ENCODE data around the gene KCNJ18.
"Not testable (repeated sequence)": the region's sequence is repeated elsewhere in the genome, so short reads cannot be mapped to it uniquely, and the experiment has no call there.

The KCNJ18 gene

DNA sequence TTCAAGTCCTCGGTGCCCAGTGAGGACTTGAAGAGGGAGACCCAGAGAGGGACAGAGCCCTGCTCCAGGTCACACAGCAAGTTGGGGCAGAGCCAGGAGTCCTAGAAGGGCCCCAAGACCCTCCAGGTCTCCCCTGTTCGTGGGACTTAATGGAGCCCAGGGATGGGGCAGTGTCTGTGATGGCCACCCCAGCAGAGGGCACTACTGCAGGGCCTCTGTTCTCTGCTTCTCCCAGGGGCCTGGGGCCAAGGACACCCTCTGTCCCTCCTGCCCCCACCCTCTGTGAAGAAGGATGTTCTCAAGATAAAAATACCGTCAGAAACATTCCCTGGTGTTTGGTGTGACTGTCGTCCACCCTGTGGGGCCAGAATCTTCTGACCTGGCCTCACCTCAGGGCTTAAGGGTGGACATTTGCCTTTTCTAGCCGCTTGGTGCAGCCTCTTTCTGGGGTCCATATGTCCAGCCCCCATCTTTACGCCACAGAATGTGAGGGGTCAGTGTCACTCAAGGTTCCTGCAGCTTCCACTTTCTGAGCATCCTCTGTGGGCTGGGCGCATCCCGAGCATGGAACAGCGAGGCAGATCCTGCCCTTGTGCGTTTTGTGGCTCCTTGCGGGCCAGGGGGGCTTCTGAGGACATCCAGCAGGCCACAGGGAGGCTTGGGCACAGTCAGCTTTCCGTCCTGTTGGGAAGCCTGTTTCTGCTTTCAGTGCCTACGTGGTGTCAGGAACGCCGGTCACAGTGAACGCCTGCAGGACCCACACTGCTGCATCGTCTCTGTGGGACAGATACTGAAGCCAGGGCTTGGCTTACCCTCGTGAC lies at the start of gene KCNJ18:
Gene KCNJ18 (plus strand): TSS at position 641 of the 821 bp plus-strand sequence. CDS start 10,264 bp downstream, outside the sequence.
- DNase-seq: not testable (repeated sequence)

DNA sequence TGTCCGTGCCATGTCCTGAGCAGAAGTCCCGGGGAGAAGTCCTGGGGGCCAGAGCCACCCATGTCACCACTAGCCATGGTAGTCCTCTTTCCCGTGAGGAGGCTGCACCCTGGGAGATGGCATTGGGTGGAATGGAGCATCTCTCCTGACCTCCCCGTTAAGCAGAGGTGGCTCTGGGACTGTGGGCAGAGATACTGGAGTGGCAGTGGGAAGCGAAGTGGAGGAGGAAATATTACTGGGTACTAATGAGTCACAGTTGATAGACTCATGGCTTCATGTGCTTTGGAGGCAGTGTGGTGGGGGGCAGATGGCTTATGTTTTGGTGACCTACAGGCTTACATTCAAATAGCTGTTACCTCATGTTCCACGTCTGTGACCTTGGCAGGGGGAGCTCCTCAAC lies 44.2 kb upstream of the KCNJ18 start:
- not testable (repeated sequence) for DNase-seq

DNA sequence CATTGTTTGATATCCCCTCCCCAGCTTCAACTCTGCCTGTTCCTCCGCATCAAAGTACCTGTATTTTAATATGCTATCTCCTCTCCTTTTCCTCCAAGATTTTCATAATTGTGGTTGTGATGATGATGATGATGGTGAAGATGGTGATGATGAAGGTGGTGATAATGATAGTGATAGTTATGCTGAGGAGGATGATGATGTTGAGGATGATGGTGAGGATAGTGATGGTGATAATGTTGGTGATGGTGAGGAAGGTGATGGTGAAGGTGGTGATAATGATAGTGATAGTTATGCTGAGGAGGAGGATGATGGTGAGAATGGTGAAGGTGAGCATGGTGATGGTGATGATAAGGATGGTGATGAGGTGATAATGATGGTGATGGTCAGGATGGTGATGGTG lies 42.3 kb upstream of the KCNJ18 start:
- DNase-seq: not testable (repeated sequence)

DNA sequence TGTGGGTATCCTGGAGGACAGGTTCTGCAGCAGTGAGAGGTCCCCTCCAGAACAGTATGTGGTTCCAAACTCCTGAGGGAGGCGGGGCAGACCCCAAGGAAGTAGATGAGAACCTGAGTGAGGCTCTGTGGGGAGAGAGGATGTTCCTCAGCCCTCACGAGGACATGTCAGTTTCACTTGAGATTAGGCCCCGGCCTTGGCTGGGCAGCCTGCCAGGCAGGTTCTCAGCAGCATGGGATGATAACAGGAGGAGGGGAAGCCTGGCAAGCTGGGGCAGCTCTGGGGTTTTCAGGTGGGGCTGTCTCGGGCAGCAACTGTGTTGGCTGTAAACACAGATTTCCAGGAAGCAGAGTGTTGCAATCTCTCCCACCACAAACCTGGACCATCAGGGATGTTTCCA lies 40.3 kb upstream of the KCNJ18 start:
- not testable (repeated sequence) for DNase-seq

DNA sequence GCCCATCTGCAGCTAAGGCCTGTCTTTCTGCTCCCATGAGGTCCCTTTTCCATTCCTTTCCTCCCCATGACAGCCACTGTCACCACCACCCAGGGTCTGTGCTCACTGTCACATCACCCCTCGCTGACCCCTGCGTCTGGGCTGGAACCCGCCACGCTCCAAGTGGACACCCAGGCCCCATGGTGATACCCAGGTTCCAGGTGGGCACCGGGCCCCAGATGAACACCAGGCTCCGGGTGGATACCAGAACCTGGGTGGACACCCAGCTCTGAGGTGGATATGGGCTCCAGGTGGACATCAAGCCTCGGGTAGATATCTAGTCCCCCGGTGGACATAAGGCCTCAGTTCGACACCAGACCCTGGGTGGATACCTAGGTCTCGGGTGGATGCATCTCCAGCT lies 39.1 kb upstream of the KCNJ18 start:
- not testable (repeated sequence) for DNase-seq

DNA sequence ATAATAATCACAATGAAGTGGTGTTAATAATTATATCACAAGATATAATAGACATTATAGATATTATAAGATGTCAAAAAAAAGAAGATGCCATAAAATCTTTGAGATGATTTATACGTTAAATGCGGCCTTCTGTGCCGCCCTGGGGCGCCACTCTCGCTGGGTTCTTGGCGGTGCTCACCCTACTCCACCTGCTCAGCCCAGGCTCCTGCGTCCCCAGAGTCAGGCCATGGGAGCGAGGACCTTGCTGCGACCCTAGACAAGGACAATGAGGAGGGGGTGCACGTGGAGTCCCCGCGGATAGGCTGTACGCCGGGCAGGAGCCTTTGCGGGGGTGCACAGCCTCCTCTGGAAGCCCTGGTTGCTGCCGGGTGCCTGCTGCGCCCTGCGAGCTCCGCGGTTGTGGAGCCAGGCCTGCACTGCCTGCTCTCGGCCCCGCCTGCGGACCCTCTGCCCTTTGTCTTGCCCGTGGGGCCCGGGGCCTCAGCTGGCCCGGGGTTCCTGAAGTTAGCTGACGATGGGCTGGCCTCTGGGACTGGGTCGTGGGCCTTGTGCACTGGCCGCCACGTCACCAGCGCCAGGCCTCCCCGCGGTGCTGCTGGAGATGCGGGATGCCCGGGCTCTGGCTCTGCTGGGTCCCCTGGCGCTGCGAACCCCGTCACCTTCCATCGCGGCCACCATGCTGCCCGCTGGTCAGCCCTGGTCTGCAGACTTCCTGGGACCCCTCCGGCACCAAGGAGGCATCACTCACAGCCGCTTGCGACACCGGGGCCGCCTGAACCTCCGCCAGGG lies 35.6 kb upstream of the KCNJ18 start:
- not testable (repeated sequence) for DNase-seq

DNA sequence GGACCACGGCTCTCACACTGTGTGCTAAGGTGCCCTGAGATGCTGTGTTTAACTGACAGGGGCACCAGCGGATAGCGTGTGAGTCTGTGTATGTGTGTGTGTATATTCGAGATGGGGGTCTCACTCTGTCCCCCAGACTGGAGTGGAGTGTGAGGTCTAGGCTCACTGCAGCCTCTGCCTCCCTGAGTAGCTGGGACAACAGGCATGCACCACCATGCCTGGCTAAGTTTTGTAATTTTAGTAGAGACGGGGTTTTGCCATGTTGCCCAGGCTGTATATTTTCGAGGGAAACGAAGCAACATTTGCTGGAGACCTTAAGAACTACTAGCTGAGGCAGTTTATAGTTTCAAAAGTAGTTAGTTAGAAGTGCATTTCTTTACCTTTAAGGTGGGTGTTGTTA lies 32.7 kb upstream of the KCNJ18 start:
- not testable (repeated sequence) for DNase-seq

DNA sequence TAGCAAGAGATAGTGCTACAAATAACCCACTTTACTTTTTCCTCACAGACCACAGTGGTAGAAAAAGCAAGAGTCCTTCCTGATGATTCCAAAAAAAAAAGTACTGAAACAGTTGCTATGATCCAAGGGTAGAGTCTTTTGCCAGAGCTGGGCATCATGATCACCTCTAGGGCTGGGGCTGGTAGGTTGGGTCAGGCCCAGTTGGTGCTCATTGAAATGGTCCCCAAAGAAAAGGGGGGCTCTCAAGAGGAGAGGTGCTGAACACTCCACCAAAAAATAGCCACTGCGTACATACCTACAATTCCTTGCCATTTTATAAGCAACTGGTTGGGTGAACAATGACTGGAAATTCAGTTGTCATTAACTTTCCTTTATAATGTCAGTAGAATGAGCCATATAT lies 30.9 kb upstream of the KCNJ18 start:
- not testable (repeated sequence) for DNase-seq

DNA sequence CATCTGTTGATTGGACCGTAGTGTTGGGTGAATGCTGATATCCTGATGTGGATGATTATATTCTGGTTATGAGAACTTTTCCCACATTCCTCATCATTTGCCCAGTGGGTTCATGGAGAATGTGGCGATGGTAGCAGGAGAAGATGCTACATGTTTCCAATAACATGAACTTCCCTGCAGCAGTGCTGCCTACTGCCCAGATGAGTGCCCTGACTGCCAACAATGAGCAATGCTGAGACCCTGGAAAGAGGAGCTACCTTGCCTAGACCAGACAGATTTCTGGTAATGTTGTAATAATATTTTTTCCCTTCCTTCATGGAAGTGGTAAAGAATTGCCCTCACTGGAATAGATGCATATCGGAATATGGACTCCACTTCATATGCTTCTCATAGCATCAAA lies 29.2 kb upstream of the KCNJ18 start:
- not testable (repeated sequence) for DNase-seq

DNA sequence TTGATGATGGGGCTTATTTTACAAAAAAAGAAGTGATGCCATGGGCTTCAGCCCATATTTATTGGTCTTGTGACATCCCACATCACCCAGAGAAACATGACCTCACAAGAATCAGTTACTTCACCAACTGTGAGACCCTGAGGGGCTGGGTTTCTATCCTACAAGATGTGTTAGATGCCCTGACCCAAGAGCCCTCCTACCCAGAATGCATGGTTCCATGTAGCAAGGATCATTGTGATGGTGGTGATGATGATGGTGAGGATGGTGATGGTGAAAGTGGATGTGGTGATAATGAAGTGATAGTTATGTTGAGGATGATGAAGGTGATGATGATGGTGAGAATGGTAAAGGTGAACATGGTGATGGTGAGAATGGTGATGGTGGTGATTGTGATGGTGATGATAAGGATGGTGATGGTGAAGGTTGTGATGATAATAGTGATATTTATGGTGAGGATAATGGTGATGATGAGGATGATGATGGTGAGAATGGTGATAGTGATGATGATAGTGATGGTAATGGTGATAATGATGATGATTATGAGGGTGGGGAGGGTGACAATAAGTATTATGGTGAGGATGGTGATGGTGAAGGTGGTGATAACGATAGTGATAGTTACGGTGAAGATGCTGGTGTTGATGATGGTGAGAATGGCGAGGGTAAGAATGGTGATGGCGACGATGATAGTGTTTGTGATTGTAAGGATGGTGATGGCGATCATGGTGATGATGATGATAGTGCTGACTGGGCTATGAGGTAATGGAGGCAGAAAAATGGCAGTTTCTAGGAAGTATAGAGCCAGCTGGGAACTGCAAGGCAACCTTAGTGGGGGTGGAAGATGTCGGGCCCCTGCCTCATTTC lies 28.5 kb upstream of the KCNJ18 start:
- DNase-seq: not testable (repeated sequence)

DNA sequence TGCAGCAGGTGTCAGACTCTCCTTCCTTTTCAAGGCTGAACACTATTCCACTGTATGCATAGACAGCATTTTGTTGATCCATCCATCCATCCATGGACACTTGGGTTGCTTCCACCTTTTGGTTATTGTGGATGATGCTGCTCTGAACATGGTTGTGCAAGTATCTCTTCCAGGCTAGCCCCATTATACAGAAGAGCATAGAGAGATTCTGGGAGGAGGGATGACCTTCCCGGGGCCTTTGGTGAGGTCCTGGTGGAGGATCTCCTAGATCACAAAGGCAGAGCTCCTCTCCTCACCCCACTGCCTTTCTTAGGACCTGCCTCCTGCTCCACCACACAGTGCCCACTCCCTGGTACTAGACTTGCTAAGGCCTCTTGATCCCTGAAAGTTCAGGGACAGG lies 27.2 kb upstream of the KCNJ18 start:
- DNase-seq: not testable (repeated sequence)

DNA sequence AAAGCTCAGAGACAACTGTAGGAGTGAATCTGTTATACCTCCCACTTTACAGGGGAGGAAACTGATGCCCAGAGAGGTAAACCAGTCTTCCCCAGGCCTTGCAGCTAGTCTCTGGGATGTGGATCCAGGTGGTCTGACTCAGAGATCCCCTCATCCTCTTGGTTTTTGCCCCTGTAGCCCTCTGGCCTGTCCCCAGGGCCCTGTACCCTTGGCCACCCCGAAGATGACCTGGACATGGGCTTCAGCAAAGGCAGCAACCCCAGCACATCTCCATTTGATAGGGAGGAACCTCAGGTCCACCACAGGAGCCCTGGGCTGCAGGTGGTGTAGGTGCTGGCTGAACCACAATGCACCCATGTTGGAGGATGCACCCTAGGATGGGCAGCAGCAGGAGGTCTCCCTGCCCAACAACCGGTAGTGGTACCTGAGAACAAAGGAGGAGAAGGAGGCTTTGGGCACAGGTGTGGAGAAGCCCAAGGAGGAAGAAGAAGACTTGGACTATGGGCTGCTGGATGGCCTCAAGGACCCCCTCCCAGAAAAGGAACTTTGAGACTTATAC lies 26.3 kb upstream of the KCNJ18 start:
- DNase-seq: not testable (repeated sequence)

DNA sequence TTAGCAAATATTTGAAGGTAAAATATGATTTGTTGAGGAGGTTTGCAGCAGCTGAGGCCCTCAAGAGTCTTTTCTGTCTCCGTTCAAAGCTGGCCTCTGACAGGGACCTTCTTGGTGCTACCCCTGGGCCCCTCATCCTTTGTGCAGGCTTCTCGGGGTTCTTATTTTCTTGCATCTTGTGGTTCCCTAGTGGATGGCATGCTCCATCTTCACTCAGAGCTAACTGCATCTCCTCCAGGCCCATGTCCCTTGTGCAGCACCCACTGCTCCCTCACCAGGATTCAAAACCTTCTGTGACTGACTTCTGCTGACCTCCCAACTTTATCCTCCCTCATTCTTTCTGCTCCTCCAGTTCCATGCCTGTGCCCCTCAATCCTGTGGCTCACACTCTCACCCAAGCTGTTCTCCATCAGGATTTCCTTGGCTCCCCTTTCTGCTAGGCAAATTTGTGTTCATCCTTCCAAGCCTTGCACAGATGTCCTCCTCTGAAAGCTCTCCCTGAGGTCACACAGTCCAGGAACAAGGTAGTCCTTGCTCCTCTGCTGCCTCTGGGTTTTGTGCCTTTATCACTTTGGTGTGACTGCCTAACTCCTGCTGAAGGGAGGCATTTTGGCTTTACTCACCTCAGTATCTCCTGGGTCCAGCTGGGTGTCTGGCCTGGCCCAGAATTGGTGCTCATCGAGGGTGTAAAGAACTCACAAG lies 25.5 kb upstream of the KCNJ18 start:
- DNase-seq: not testable (repeated sequence)

DNA sequence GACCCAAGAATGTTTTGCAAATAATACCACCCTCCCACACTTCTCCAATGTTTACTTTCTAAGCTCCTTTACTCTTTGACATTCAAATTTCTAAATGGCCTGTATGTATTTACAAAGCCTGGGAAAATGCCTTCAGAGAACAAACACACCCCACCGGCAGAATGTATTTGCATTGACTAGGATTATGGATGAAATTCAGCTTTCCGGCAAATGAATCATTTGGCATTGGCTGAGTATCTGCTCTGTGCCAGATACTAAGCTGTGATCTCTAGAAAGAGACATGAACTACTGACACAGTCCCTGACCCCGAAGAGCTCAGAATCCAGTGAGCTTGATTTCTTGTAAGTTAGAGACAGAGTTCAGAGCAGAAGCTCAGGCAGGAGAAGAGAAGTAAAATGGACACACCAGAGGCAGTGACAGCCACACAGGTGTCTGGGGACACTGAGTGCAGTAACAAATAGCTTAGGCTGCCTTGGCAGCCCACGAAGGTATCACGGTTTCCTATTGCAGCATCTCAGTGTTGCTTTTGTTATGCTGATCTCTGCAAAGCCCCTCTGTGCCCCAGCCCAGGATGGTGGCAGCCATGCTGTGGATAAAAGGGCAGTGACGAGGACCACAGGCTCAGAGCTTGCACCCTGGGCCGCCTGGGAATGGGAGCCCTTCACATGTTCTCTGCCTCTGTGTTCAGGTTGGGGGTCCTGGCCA lies 24.8 kb upstream of the KCNJ18 start:
- not testable (repeated sequence) for DNase-seq

DNA sequence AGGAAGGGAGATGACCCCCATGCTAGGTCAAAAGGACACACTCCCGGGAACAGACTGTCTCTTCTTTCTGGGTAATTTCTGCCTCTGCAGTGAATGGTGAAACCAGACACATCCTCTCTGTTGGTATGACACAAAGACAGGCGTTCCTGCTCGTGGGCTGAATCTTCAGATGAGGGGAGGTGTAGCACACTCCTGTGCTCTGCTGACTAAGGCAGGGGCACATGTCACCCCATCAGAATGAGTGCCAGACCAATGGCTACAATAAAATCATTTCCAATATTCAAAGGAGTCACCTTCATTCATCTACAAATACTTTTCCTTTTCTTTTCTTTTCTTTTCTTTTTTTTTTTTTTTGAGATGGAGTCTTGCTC lies 24.2 kb upstream of the KCNJ18 start:
- not testable (repeated sequence) for DNase-seq

DNA sequence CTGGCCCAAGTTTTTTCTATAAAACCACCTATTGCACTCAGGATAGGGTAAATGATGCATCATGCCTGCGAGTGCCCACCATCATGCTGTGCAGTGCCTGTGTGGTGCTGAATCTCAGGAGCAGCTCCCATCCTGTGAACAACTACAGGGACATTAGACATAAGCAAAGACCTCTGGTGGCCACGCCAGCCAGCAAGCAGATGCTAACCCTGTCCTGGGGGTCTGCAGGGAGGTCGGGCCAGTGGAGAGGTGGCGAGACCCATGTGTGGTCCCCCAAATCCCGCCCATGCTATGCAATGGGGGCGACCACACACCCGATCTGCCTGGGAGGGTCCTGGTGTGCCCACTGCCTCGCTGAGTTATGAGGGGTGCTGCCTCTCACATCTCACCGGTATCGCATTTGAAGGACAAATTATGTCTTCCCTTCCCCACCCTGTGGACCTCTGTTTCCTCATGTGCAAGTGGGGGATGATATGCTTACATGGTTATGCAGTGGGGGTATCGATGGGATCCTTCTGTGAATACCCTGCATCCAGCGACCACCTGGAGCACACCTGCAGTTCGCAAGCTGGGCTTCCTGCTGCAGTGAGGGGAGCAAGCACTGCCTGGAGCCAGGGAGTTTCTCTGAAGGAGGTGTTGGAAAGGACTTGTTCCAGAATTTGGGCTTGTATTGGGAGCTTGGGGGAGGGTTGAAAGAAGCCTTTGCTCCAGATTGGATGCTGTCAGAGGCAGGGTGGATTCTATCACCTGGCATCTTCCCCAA lies 23.4 kb upstream of the KCNJ18 start:
- DNase-seq: not testable (repeated sequence)

DNA sequence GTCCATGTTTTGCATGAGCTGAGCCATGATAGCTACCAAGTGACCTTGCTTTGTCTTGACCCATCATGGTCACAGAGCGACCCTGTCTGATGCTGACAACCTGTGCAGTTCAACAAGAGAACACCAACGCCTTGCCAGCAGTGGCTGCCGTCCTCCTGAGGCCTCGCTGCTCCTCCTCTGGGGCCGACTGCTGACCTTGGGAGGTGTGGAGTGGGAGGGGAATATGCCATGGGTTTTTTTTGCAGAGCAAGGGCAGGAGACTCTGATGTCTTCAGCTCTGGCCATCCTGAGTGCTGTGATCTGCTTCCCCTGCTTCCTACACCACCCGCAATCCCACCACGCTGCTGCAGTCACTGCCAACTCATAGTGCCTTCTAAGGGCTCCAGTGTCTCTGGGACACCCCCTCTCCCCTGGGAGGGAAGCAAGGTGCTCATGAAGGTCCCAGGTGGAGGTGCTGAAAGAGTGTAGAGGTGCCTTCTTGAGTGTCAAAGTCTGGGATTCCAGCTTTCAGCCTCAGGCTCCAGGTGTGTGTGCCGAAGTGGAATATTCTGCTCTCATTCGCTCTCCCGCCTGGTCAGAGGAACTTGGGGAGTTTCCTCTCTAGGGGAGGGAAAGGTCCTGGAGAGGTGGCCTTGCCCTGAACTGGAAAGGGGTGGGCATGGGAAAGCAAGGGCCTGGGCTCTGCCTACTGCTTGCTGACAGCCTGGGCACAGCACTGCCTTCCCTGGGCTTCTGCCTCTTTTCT lies 22.5 kb upstream of the KCNJ18 start:
- DNase-seq: not testable (repeated sequence)

DNA sequence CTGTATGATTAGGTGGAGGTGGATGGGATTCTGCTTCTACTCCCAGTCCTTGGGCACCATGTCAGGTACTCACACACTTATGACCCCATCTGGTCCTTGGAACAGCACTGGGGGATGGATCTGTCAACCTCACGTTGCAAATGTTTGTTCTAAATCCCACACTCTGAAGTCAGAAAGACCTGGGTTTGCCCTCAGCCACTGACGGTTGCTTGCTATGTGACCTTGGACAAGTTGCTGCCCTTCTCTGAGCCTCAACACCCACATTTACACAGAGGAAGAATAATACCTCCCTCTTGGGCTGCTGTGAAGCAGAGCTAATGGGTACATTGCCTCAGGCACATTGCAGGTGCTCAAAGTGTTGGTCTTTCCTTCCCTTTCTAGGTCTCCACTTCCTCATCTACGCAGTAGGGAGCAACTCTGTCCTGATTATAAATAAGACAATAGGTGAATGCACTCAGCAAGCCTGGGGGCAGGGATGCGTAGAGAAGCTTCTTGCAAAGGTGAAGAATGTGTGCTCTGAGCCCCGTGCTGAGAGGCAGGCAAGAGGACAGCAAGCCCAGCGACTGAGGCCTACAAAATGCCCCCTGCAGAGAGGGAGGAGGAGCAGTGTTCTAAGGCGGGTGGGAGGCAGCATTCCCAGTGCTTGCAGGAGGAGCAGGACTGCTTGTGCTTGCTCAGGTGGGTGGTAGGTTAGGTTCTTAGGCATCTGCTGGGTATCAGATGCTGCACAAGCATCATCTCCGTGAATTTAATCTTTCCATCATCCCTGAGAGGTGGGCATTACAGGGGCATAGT lies 21.8 kb upstream of the KCNJ18 start:
- not testable (repeated sequence) for DNase-seq

DNA sequence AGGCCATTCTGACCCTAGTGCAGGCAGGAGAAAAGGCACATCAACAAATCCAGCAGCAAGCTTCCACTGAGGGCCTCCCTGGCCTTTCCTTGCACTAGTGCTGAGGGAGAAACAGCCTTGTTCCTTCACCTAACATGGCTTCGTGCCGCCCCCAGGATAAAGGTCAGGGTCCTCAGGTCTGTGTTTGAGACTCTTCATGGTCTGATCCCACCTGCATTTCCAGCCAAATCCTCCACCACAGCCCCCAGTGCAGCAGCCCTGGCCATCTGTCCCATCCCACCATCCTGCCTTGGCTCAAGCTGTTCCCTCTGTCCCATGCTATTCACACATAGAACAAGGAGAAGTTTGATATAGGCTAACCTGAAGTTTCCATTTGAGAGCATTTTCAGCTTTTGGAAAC lies 20.9 kb upstream of the KCNJ18 start:
- DNase-seq: not testable (repeated sequence)

Data from NCI-H1694 (cell line).